Measurements from ENCODE around the gene HOGA1. TPM values are rescaled to one million over a fixed set of nuclear protein-coding genes. Genes with fewer than 3 reads are reported as not detected.

HOGA1 gene
- total and polyA plus RNA-seq, 2 donors (not counting 3 experiments of a cell fraction or from before 2014, with no cell fraction given): 0.44 to 0.91 TPM

DNA sequence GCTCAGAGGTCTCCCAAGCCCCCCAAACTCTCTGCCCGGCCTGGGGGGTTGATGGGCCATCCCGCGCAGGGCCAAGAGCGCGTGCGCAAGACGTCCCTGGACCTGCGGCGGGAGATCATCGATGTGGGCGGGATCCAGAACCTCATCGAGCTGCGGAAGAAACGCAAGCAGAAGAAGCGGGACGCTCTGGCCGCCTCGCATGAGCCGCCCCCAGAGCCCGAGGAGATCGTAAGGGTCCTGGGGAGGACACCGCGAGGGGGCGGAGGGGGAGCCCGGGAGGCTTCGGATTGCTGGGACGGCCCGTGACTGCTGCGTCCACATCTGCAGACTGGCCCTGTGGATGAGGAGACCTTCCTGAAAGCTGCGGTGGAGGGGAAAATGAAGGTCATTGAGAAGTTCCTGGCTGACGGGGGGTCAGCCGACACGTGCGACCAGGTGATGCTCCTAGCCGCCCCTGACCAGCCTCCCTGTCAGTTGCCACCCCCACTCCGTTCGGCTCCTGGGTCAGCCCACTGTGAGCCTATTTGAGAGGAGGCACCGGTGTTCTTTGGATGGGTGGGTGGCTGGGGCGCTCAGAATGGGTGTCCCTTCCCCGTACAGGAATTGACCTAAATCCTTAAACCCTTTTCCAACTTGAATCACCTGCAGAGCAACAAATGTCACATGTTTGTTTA lies 5.9 kb upstream of the HOGA1 start:
- dilution Hi-C loops (cut with MboI; ENCODE audit: extremely low pct_ligation_motif_present, low sequenced_read_pairs): no loop called here
- FAIRE-seq (no peak), DNase-seq (ENCODE audit: low read depth, low spot score) (no peak)
- no peak overlapping the region for H3K27ac ChIP-seq (ENCODE audit: insufficient read depth, low read depth, low read length)
- BruUV-seq (replicated peaks): no TSS peak
- H3K9ac ChIP-seq (replicated peaks; ENCODE audit: extremely low read depth, insufficient read depth, low read length): no peak overlapping the region
- no peaks in the 10 kb centered on the region for H3K9me1 ChIP-seq (replicated peaks; ENCODE audit: control insufficient read depth, extremely low read depth, insufficient read depth, low read length)
- peak overlapping the region in 1 of 3 experiments; percentile 5 for H3K4me3 ChIP-seq (replicated peaks in 1 of 3; ENCODE audit: insufficient read depth in 1 of 3, low read depth in 1 of 3, low read length in 3 of 3)
- H3K27me3 ChIP-seq (ENCODE audit: control insufficient read depth in 2 of 2, insufficient read depth in 2 of 2, low read length in 2 of 2): no peaks in the 10 kb centered on the region
- intact Hi-C loops (cut with micrococcal nuclease): no loop called here
- POLR2A ChIA-PET: no interaction called here
- H3K4me1 ChIP-seq (ENCODE audit: control insufficient read depth, extremely low read depth, insufficient read depth, low read length): peaks cover 14% of the 10 kb centered on the region
- no peak overlapping the region for H3K4me2 ChIP-seq (ENCODE audit: insufficient read depth, low read length)
- no peaks in the 10 kb centered on the region for H3K9me3 ChIP-seq (replicated peaks; ENCODE audit: control insufficient read depth, insufficient read depth, low read length)
- H3K36me3 ChIP-seq (ENCODE audit: control insufficient read depth in 2 of 2, extremely low read depth in 1 of 2, insufficient read depth in 2 of 2, low read length in 2 of 2): no peaks in the 10 kb centered on the region
- no peaks in the 10 kb centered on the region for H4K20me1 ChIP-seq (replicated peaks; ENCODE audit: control insufficient read depth, extremely low read depth, insufficient read depth, low read length)
- CTCF ChIA-PET: interaction anchor here (1.0 to 8.2 kb wide), 2 partner anchors 9 to 35 kb away, joined by 3 to 304 read pairs; no protein-coding TSS in a partner anchor
- no peaks in the 10 kb centered on the region for H3K79me2 ChIP-seq (ENCODE audit: control insufficient read depth, insufficient read depth, low read length)
- no peak overlapping the region for H2AFZ ChIP-seq (ENCODE audit: low read depth, low read length)
- TF ChIP-seq FOS (IDR thresholded peaks at IDR 0.05; ENCODE audit: borderline replicate concordance, insufficient read depth, low read length): no peak
- no peak for TF ChIP-seq POLR2AphosphoS5 (IDR thresholded peaks at IDR 0.05; ENCODE audit: insufficient read depth, low read depth, low read length)
- TF ChIP-seq, protein P1, sequence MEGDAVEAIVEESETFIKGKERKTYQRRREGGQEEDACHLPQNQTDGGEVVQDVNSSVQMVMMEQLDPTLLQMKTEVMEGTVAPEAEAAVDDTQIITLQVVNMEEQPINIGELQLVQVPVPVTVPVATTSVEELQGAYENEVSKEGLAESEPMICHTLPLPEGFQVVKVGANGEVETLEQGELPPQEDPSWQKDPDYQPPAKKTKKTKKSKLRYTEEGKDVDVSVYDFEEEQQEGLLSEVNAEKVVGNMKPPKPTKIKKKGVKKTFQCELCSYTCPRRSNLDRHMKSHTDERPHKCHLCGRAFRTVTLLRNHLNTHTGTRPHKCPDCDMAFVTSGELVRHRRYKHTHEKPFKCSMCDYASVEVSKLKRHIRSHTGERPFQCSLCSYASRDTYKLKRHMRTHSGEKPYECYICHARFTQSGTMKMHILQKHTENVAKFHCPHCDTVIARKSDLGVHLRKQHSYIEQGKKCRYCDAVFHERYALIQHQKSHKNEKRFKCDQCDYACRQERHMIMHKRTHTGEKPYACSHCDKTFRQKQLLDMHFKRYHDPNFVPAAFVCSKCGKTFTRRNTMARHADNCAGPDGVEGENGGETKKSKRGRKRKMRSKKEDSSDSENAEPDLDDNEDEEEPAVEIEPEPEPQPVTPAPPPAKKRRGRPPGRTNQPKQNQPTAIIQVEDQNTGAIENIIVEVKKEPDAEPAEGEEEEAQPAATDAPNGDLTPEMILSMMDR (IDR thresholded peaks at IDR 0.05; ENCODE audit: extremely low read depth in 1 of 2, insufficient read depth in 1 of 2, low read depth in 1 of 2, low read length in 2 of 2): no peak
- TF ChIP-seq JUN (IDR thresholded peaks at IDR 0.05; ENCODE audit: borderline replicate concordance, insufficient read depth, insufficient read length, low read depth): no peak
- no peak for TF ChIP-seq GATA2 (IDR thresholded peaks at IDR 0.05; ENCODE audit: insufficient read depth, insufficient read length, low read depth, low read length)
- no peak for TF ChIP-seq POLR2A (IDR thresholded peaks at IDR 0.05; ENCODE audit: low read depth, low read length)
- no peak for TF ChIP-seq MYC (IDR thresholded peaks at IDR 0.05; ENCODE audit: low read depth, low read length)
- TF ChIP-seq, protein P2, sequence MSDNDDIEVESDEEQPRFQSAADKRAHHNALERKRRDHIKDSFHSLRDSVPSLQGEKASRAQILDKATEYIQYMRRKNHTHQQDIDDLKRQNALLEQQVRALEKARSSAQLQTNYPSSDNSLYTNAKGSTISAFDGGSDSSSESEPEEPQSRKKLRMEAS (IDR thresholded peaks at IDR 0.05; ENCODE audit: insufficient read depth, insufficient read length): no peak
- TF ChIP-seq EZH2 (IDR thresholded peaks at IDR 0.05; ENCODE audit: borderline replicate concordance, low read depth, low read length, severe bottlenecking): no peak
